ENCODE measurements around the gene SEMA3F.

Gene SEMA3F

GRCh38 chr3:50203113-50203808 lies 48.1 kb downstream of the SEMA3F start:
- H3K9ac ChIP-seq (ENCODE audit: insufficient read length) = no peak overlapping the region
- DNase-seq (ENCODE audit: low read depth, low spot score) = no peak
- no peak overlapping the region for H3K27ac ChIP-seq
- H3K9me3 ChIP-seq (ENCODE audit: low read depth, low read length) = no peaks in the 10 kb centered on the region
- no peaks in the 10 kb centered on the region for H3K36me3 ChIP-seq (ENCODE audit: insufficient read depth, low read length)
- H3K4me3 ChIP-seq = no peak overlapping the region
- TF ChIP-seq POLR2AphosphoS5 (IDR thresholded peaks at IDR 0.05; ENCODE audit: borderline replicate concordance, low read depth, low read length) = no peak
- TF ChIP-seq EZH2 (IDR thresholded peaks at IDR 0.05) = no peak
- no peak for TF ChIP-seq FOXP2 (optimal IDR thresholded peaks at IDR 0.05; ENCODE audit: control extremely low read depth, extremely low read length, insufficient read depth)

GRCh38 chr3:50203809-50204803 lies 49.0 kb downstream of the SEMA3F start:
- Histone ChIP-seq H3K36me3 (ENCODE audit: insufficient read depth, low read length) (no peaks in the 10 kb centered on the region), H3K9ac (ENCODE audit: insufficient read length) (no peak overlapping the region), H3K4me3 (no peak overlapping the region), H3K27ac (no peak overlapping the region), H3K9me3 (ENCODE audit: low read depth, low read length) (no peaks in the 10 kb centered on the region)
- DNase-seq (ENCODE audit: low read depth, low spot score) = no peak
- TF ChIP-seq FOXP2 (optimal IDR thresholded peaks at IDR 0.05; ENCODE audit: control extremely low read depth, extremely low read length, insufficient read depth) = no peak
- TF ChIP-seq EZH2 (IDR thresholded peaks at IDR 0.05) = no peak
- no peak for TF ChIP-seq POLR2AphosphoS5 (IDR thresholded peaks at IDR 0.05; ENCODE audit: borderline replicate concordance, low read depth, low read length)

GRCh38 chr3:50204804-50205412 lies 49.8 kb downstream of the SEMA3F start, which contains the start of gene SLC38A3:
Gene SLC38A3 (plus strand): TSS chr3:50205271. CDS start chr3:50214200, 8,929 bp downstream.
- Histone ChIP-seq H3K9ac (ENCODE audit: insufficient read length) (no peak within 1 kb of the TSS), H3K27ac (no peak within 1 kb of the TSS), H3K36me3 (ENCODE audit: insufficient read depth, low read length) (no peaks in the 10 kb centered on the region), H3K9me3 (ENCODE audit: low read depth, low read length) (no peaks in the 10 kb centered on the region), H3K4me3 (peak within 1 kb of the TSS; percentile 51)
- no peak for DNase-seq (ENCODE audit: low read depth, low spot score)
- TF ChIP-seq POLR2AphosphoS5 (IDR thresholded peaks at IDR 0.05; ENCODE audit: borderline replicate concordance, low read depth, low read length) (no peak), EZH2 (IDR thresholded peaks at IDR 0.05) (no peak), FOXP2 (optimal IDR thresholded peaks at IDR 0.05; ENCODE audit: control extremely low read depth, extremely low read length, insufficient read depth) (no peak)

- TF ChIP-seq EZH2 (IDR thresholded peaks at IDR 0.05) = no peak
- TF ChIP-seq POLR2AphosphoS5 (IDR thresholded peaks at IDR 0.05; ENCODE audit: borderline replicate concordance, low read depth, low read length) = no peak
- TF ChIP-seq FOXP2 (optimal IDR thresholded peaks at IDR 0.05; ENCODE audit: control extremely low read depth, extremely low read length, insufficient read depth) = no peak
- Histone ChIP-seq H3K36me3 (ENCODE audit: insufficient read depth, low read length) (no peaks in the 10 kb centered on the region), H3K9me3 (ENCODE audit: low read depth, low read length) (no peaks in the 10 kb centered on the region), H3K4me3 (peak overlapping the region; percentile 51), H3K9ac (ENCODE audit: insufficient read length) (no peak overlapping the region), H3K27ac (no peak overlapping the region)
- DNase-seq (ENCODE audit: low read depth, low spot score) = no peak
Observed at GRCh38 chr3:50205413-50206276, 50.5 kb downstream of the SEMA3F start.

GRCh38 chr3:50207359-50208042 lies 52.4 kb downstream of the SEMA3F start:
- Histone ChIP-seq H3K4me3 (no peak overlapping the region), H3K9ac (ENCODE audit: insufficient read length) (no peak overlapping the region), H3K36me3 (ENCODE audit: insufficient read depth, low read length) (no peaks in the 10 kb centered on the region), H3K9me3 (ENCODE audit: low read depth, low read length) (no peaks in the 10 kb centered on the region), H3K27ac (no peak overlapping the region)
- TF ChIP-seq POLR2AphosphoS5 (IDR thresholded peaks at IDR 0.05; ENCODE audit: borderline replicate concordance, low read depth, low read length) = no peak
- no peak for TF ChIP-seq FOXP2 (optimal IDR thresholded peaks at IDR 0.05; ENCODE audit: control extremely low read depth, extremely low read length, insufficient read depth)
- TF ChIP-seq EZH2 (IDR thresholded peaks at IDR 0.05) = no peak
- DNase-seq (ENCODE audit: low read depth, low spot score) = no peak

- H3K9ac ChIP-seq (ENCODE audit: insufficient read length) = no peak overlapping the region
- H3K4me3 ChIP-seq = no peak overlapping the region
- H3K27ac ChIP-seq = no peak overlapping the region
- TF ChIP-seq FOXP2 (optimal IDR thresholded peaks at IDR 0.05; ENCODE audit: control extremely low read depth, extremely low read length, insufficient read depth) (no peak), POLR2AphosphoS5 (IDR thresholded peaks at IDR 0.05; ENCODE audit: borderline replicate concordance, low read depth, low read length) (no peak), EZH2 (IDR thresholded peaks at IDR 0.05) (no peak)
- DNase-seq (ENCODE audit: low read depth, low spot score) = no peak
- H3K36me3 ChIP-seq (ENCODE audit: insufficient read depth, low read length) = no peaks in the 10 kb centered on the region
- H3K9me3 ChIP-seq (ENCODE audit: low read depth, low read length) = no peaks in the 10 kb centered on the region
Observed at GRCh38 chr3:50208677-50209344, 53.7 kb downstream of the SEMA3F start.

- H3K9me3 ChIP-seq (ENCODE audit: low read depth, low read length) = no peaks in the 10 kb centered on the region
- no peak overlapping the region for H3K9ac ChIP-seq (ENCODE audit: insufficient read length)
- no peak for DNase-seq (ENCODE audit: low read depth, low spot score)
- H3K36me3 ChIP-seq (ENCODE audit: insufficient read depth, low read length) = no peaks in the 10 kb centered on the region
- H3K4me3 ChIP-seq = no peak overlapping the region
- no peak overlapping the region for H3K27ac ChIP-seq
- TF ChIP-seq POLR2AphosphoS5 (IDR thresholded peaks at IDR 0.05; ENCODE audit: borderline replicate concordance, low read depth, low read length) (no peak), FOXP2 (optimal IDR thresholded peaks at IDR 0.05; ENCODE audit: control extremely low read depth, extremely low read length, insufficient read depth) (no peak), EZH2 (IDR thresholded peaks at IDR 0.05) (no peak)
Observed at GRCh38 chr3:50210176-50210509, 55.0 kb downstream of the SEMA3F start.

All from SK-N-MC (cell line).